Measurements from ENCODE around the gene ARID1A.
A peak's percentile ranks its signal among the peaks of the same experiment; 100 is the strongest.

Gene ARID1A

GRCh38 chr1:26826261-26827105 is 130.7 kb downstream of the ARID1A start, which contains the start of gene ZDHHC18:
Gene ZDHHC18, plus strand, starts transcription at chr1:26826688. Its CDS starts 117 bp downstream, at chr1:26826805.
- peak; percentile 43 to 67 for DNase-seq (ENCODE audit: low read depth in 1 of 2, low spot score in 1 of 2)

- DNase-seq (ENCODE audit: low read depth in 1 of 2, low spot score in 1 of 2), result no peak
These were observed 131.3 kb downstream of the ARID1A start for GRCh38 chr1:26827106-26827604.

- no peak for DNase-seq (ENCODE audit: low read depth in 1 of 2, low spot score in 1 of 2)
These were observed 131.8 kb downstream of the ARID1A start for GRCh38 chr1:26827663-26828062.

- DNase-seq (ENCODE audit: low read depth in 1 of 2, low spot score in 1 of 2), result no peak
These were observed 132.7 kb downstream of the ARID1A start for GRCh38 chr1:26828411-26828991.

- DNase-seq (ENCODE audit: low read depth in 1 of 2, low spot score in 1 of 2), result no peak
These were observed 133.5 kb downstream of the ARID1A start for GRCh38 chr1:26829184-26829911.

- DNase-seq (ENCODE audit: low read depth in 1 of 2, low spot score in 1 of 2), result no peak
These were observed 135.2 kb downstream of the ARID1A start for GRCh38 chr1:26831059-26831458.

Data from activated T-helper 1 cell treated with anti-CD3 and anti-CD28 coated beads, Interleukin-2, amount 50 U/mL, for 16 hours (primary cell).